Progenitor cell of endocrine pancreas (in vitro differentiated cells): ENCODE data around the gene MTHFD1L. TPM values are rescaled to one million over a fixed set of nuclear protein-coding genes. Genes with fewer than 3 reads are reported as not detected.

Experiments used
- DNase-seq: peaks from one replicate; pipeline ENCODE4 v3.0.0; 2021; ENCODE audit warnings: low spot score; ENCODE audit not compliant: unreplicated experiment
- H3K27ac Mint-ChIP-seq: 2 replicates; pipeline ENCODE4 v1.8.0; 2021; ENCODE audit warnings: mild to moderate bottlenecking, moderate library complexity, mixed read lengths
- H3K27me3 Mint-ChIP-seq: 2 replicates; pipeline ENCODE4 v1.8.0; 2021; ENCODE audit warnings: mixed read lengths
- H3K36me3 Mint-ChIP-seq: 2 replicates; pipeline ENCODE4 v1.8.0; 2022; ENCODE audit warnings: mixed read lengths; ENCODE audit not compliant: insufficient read depth
- H3K4me1 Mint-ChIP-seq: 2 replicates; pipeline ENCODE4 v1.8.0; 2021; ENCODE audit warnings: low read depth, mixed read lengths
- H3K4me3 Mint-ChIP-seq: 2 replicates; pipeline ENCODE4 v1.8.0; 2021; ENCODE audit warnings: low read depth, mild to moderate bottlenecking, moderate library complexity, mixed read lengths
- H3K9me3 Mint-ChIP-seq: 2 replicates; pipeline ENCODE4 v1.8.0; 2021; ENCODE audit warnings: low read depth, mixed read lengths
- total RNA-seq: library from RNA; stranded (reverse); gene quantifications from 2 replicates; pipeline ENCODE4 v1.2.1, GENCODE V29; 2021
- TF ChIP-seq, protein P1 (sequence below): fragments of 200-600 bp; sonication (generic); IDR thresholded peaks from one replicate; pipeline ENCODE4 v1.5.0; 2021; ENCODE audit warnings: antibody characterized with exemption, mild to moderate bottlenecking; ENCODE audit not compliant: unreplicated experiment

Gene MTHFD1L
- total RNA-seq, 1 donor from 2014 or later = 37.4 TPM

DNA sequence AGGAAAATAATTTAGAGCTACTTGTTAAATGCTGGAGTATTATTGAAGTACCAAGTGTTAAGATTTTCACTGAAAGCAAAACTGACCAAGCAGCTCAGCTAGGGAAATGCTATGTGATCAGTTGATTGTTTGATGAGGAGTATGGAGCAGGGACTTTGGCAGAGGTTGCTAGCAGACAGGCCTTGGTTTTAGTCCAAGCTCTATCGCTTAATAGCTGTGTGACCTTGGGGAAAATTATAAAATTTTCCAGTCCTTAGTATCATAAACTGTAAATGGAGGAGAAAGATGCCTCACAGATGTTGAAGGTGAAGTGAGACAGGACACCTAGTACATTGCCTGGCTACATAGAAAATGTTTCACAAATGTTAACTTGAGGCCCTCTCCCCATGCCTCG, 136.6 kb downstream of the MTHFD1L start:
- no peaks in the 10 kb centered on the region for H3K9me3 Mint-ChIP-seq

DNA sequence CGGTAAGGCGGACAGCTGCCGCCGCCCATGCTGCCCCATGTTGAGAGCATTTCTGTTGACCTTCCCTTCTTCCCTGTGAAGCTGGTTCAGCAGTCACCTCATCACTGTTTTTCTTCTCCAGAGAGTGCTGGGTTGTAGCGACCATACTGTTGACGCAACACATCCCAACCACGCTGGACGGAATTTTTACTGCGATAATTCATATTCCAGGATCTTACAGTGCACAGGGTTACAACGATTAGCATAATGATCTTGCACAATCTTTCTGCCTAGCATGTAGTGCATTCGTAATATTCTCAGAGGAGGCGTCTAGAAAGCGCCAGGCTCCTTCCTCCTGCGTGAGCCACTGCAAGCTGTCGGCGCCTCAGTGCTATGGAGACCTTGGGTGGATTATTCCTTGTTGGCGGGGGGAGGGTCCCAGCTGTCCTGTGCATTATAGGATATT, 137.0 kb downstream of the MTHFD1L start:
- Mint-ChIP-seq H3K4me1 (peaks cover 3% of the 10 kb centered on the region), H3K36me3 (peaks cover 2% of the 10 kb centered on the region), H3K4me3 (no peak overlapping the region), H3K27ac (no peak overlapping the region), H3K27me3 (no peaks in the 10 kb centered on the region), H3K9me3 (no peaks in the 10 kb centered on the region)
- TF ChIP-seq, protein P1, sequence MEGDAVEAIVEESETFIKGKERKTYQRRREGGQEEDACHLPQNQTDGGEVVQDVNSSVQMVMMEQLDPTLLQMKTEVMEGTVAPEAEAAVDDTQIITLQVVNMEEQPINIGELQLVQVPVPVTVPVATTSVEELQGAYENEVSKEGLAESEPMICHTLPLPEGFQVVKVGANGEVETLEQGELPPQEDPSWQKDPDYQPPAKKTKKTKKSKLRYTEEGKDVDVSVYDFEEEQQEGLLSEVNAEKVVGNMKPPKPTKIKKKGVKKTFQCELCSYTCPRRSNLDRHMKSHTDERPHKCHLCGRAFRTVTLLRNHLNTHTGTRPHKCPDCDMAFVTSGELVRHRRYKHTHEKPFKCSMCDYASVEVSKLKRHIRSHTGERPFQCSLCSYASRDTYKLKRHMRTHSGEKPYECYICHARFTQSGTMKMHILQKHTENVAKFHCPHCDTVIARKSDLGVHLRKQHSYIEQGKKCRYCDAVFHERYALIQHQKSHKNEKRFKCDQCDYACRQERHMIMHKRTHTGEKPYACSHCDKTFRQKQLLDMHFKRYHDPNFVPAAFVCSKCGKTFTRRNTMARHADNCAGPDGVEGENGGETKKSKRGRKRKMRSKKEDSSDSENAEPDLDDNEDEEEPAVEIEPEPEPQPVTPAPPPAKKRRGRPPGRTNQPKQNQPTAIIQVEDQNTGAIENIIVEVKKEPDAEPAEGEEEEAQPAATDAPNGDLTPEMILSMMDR = no peak
- DNase-seq = no peak

More for the DNA sequence above, 136.6 kb downstream of the MTHFD1L start:
- Mint-ChIP-seq H3K36me3 (peaks cover 3% of the 10 kb centered on the region), H3K27me3 (no peaks in the 10 kb centered on the region), H3K4me1 (peaks cover 3% of the 10 kb centered on the region), H3K27ac (no peak overlapping the region), H3K4me3 (no peak overlapping the region)
- TF ChIP-seq, protein P1 = no peak
- no peak for DNase-seq

DNA sequence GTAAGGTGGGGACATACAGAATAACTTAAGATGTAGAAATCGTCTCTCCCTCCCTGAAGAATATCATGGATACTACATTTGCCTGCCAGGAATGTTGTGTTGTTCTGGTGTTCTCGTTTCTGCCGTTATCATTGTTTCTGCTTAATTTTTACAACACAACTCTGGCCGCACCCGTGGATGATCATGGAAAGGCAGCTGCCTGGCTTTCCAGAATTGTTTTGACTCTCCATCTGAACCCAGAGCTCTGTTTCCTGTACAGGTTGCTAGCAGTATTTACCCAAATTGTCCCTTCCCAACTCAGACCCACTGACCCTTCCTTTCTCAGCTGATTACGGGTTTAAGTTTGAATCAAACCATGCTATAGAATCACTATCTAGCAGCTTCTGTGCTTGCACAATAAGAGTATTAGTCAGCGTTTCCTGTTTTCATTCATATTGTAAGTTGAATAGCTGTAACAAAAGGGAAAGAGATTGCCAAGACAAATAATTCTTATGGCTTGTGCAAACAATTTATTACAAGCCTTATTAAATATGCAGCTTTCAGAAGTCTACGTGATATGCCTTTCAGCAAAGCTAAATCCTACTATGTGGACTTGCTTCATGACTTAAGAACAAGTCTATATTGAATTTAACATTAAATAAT, 139.0 kb downstream of the MTHFD1L start:
- Mint-ChIP-seq H3K4me1 (peaks cover 3% of the 10 kb centered on the region), H3K9me3 (no peaks in the 10 kb centered on the region), H3K27me3 (no peaks in the 10 kb centered on the region), H3K27ac (no peak overlapping the region), H3K4me3 (no peak overlapping the region), H3K36me3 (peaks cover 1% of the 10 kb centered on the region)
- TF ChIP-seq, protein P1 = no peak
- no peak for DNase-seq

DNA sequence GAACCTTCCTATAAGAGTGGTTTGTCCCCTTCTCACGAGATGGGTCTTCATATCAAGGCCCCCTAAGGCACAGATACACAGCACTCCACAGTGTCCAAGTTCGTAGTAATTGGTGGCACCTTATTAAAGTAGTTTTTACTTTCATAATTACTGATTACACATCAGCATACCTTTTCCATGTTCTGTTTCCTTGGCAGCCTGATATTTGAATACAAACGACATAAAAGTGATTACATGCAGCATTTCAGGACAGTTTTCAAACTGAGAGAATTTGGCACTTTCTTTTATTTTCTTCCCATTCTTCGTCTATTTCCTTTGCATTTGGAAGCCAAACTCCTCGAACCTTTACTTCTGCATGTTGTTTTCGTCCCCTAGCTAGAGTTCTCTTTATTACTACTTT, 139.7 kb downstream of the MTHFD1L start:
- no peak overlapping the region for H3K4me3 Mint-ChIP-seq
- no peak overlapping the region for H3K27ac Mint-ChIP-seq
- peaks cover 3% of the 10 kb centered on the region for H3K4me1 Mint-ChIP-seq
- H3K36me3 Mint-ChIP-seq = peaks cover 1% of the 10 kb centered on the region
- no peaks in the 10 kb centered on the region for H3K27me3 Mint-ChIP-seq
- DNase-seq = no peak
- H3K9me3 Mint-ChIP-seq = no peaks in the 10 kb centered on the region
- TF ChIP-seq, protein P1 = no peak

DNA sequence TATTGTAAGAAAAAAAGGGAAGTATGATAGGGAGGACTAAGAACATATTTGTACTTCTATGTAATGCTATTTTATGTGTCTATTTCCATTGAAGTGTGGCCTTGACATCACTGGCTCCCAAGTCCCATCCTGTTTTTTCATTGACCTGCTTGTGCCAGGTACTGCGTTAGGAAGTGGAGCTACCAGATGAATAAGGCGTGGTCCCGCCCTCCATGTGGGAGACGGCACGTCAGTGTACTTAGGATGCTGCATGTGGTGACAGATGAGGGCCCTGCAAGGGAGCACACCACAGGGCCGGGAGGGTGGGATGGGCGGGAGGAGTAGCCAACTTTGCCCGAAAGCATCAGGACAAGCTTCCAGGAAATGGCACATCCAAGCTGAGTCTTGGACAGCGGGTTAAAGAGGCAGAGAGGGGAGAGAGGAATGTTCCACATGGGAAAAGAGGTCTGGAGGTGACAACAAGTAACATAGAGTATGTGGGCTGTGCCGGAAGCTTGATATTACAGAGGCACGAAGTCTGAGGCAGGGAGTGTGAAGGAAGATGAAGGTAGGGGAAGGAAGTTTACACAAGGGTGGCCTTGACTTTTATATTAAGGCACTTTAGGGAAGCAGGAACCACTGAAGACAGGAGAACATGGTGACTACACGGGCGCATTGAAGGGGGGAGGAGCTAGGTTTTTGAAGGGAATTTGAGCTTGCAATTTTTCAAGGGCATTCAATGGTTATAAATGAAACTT, 140.6 kb downstream of the MTHFD1L start:
- H3K4me1 Mint-ChIP-seq = peaks cover 3% of the 10 kb centered on the region
- H3K4me3 Mint-ChIP-seq = no peak overlapping the region
- TF ChIP-seq, protein P1 = no peak
- DNase-seq = no peak
- no peaks in the 10 kb centered on the region for H3K9me3 Mint-ChIP-seq
- H3K27ac Mint-ChIP-seq = peak overlapping the region; percentile 17
- no peaks in the 10 kb centered on the region for H3K27me3 Mint-ChIP-seq
- peaks cover 1% of the 10 kb centered on the region for H3K36me3 Mint-ChIP-seq
